H1 (cell line): ENCODE data around the gene HEPACAM. TPM values are rescaled to one million over a fixed set of nuclear protein-coding genes. Genes with fewer than 3 reads are reported as not detected.
A peak's percentile ranks its signal among the peaks of the same experiment; 100 is the strongest.

Experiments
- CTCF ChIA-PET: fragments of 300-600 bp; sonication (Branson Sonifier 250); formaldehyde crosslinking; loops from one replicate; lab custom pipeline; 2021; ENCODE audit not compliant: partially characterized antibody; lab: Charles Lee
- POLR2A ChIA-PET: fragments of 300-600 bp; sonication (Branson Sonifier 250); formaldehyde crosslinking; loops from one replicate; lab custom pipeline; 2021; ENCODE audit warnings: inconsistent platforms; ENCODE audit not compliant: partially characterized antibody; lab: Charles Lee
- DNase-seq, 2 experiments: peaks; one replicate each; pipeline versions ENCODE4 v3.0.0 to v3.0.0-alpha.2; 2010 to 2022; ENCODE audit warnings: low spot score in 2 of 2, low read depth in 1 of 2, mixed read lengths in 1 of 2
- FAIRE-seq: peaks from 2 replicates; lab custom pipeline; 2011; peaks lifted over from hg19 to GRCh38; lab: Jason Lieb, UNC
- H2AFZ ChIP-seq: 2 replicates; pipeline ENCODE4 v1.8.1; 2012; ENCODE audit warnings: low read length, inconsistent platforms
- H2AK5ac ChIP-seq: 2 replicates; pipeline ENCODE4 v1.6.1; 2013; ENCODE audit warnings: low read depth, low read length
- H2BK120ac ChIP-seq: replicated peaks from 2 replicates; pipeline ENCODE3; 2013; ENCODE audit warnings: low read depth, low read length, inconsistent platforms
- H2BK12ac ChIP-seq: 2 replicates; pipeline ENCODE4 v1.6.1; 2013; ENCODE audit warnings: low read depth, low read length
- H2BK15ac ChIP-seq: 2 replicates; pipeline ENCODE4 v1.6.1; 2013; ENCODE audit warnings: low read length
- H2BK20ac ChIP-seq: 2 replicates; pipeline ENCODE4 v1.6.1; 2013; ENCODE audit warnings: low read length
- H2BK5ac ChIP-seq: 2 replicates; pipeline ENCODE4 v1.6.1; 2013; ENCODE audit warnings: low read depth, low read length
- H3K14ac ChIP-seq: 2 replicates; pipeline ENCODE4 v1.6.1; 2013; ENCODE audit warnings: inconsistent platforms; ENCODE audit not compliant: insufficient read length
- H3K18ac ChIP-seq: 2 replicates; pipeline ENCODE4 v1.6.1; 2013; ENCODE audit warnings: low read length; ENCODE audit errors: extremely low read depth
- H3K23ac ChIP-seq: 2 replicates; pipeline ENCODE4 v1.6.1; 2013; ENCODE audit warnings: inconsistent platforms; ENCODE audit not compliant: insufficient read length
- H3K23me2 ChIP-seq: 2 replicates; pipeline ENCODE4 v1.6.1; 2013; ENCODE audit warnings: low read depth, low read length
- H3K27ac ChIP-seq: 2 replicates; pipeline ENCODE4 v1.6.1; 2011; ENCODE audit warnings: low read depth, low read length, inconsistent platforms
- H3K27me3 ChIP-seq, 4 experiments: replicated peaks in 1 of 4; 1 replicate in 1 of 4; 2 replicates in 3 of 4; pipeline versions ENCODE4 v1.6.1 to v1.8.1; 2011 to 2013; ENCODE audit warnings: low read length in 3 of 4, mild to moderate bottlenecking in 3 of 4, inconsistent platforms in 2 of 4, mixed read lengths in 2 of 4, moderate library complexity in 1 of 4; ENCODE audit not compliant: control insufficient read depth in 3 of 4, insufficient read depth in 3 of 4; ENCODE audit errors: extremely low read depth in 1 of 4
- H3K36me3 ChIP-seq, 4 experiments: 2 replicates each; pipeline versions ENCODE4 v1.6.1 to v1.8.1; 2011 to 2013; ENCODE audit warnings: mild to moderate bottlenecking in 4 of 4, low read length in 3 of 4, moderate library complexity in 2 of 4, control low read depth in 1 of 4, inconsistent platforms in 1 of 4; ENCODE audit not compliant: insufficient read depth in 4 of 4, control insufficient read depth in 2 of 4
- H3K4ac ChIP-seq: replicated peaks from 2 replicates; pipeline ENCODE3; 2013; ENCODE audit warnings: low read length, low read depth, mixed read lengths, inconsistent platforms; ENCODE audit not compliant: insufficient read length
- H3K4me1 ChIP-seq, 4 experiments: replicated peaks in 1 of 4; 1 replicate in 1 of 4; 2 replicates in 3 of 4; pipeline versions ENCODE4 v1.6.1 to v1.8.1; 2011 to 2013; ENCODE audit warnings: low read length in 3 of 4, inconsistent platforms in 2 of 4, mixed read lengths in 1 of 4; ENCODE audit not compliant: insufficient read depth in 4 of 4, control insufficient read depth in 3 of 4
- H3K4me2 ChIP-seq, 2 experiments: 2 replicates each; pipeline versions ENCODE4 v1.6.1 to v1.8.1; 2011 to 2013; ENCODE audit warnings: low read depth in 2 of 2, low read length in 2 of 2, control low read depth in 1 of 2, inconsistent platforms in 1 of 2, mild to moderate bottlenecking in 1 of 2; ENCODE audit not compliant: insufficient read depth in 1 of 2
- H3K4me3 ChIP-seq, 4 experiments: fragments of 200-600, 300-600 bp in 1 of 4; sonication (generic), shearing (Covaris generic), sonication (Bioruptor Twin) in 1 of 4; 2 replicates each; pipeline versions ENCODE4 v1.5.1 to v1.8.1; 2011 to 2016; ENCODE audit warnings: low read length in 4 of 4, low read depth in 3 of 4, control low read depth in 2 of 4, inconsistent platforms in 2 of 4, mild to moderate bottlenecking in 2 of 4, mixed read lengths in 1 of 4, moderate library complexity in 1 of 4; ENCODE audit not compliant: insufficient read depth in 2 of 4; ENCODE audit errors: extremely low read depth in 1 of 4
- H3K56ac ChIP-seq: replicated peaks from 2 replicates; pipeline ENCODE3; 2013; ENCODE audit warnings: low read depth, mild to moderate bottlenecking, mixed read lengths, low read length, inconsistent platforms; ENCODE audit not compliant: insufficient read length
- H3K79me1 ChIP-seq: 2 replicates; pipeline ENCODE4 v1.6.1; 2013; ENCODE audit warnings: low read depth, low read length, control low read depth
- H3K79me2 ChIP-seq, 2 experiments: 2 replicates each; pipeline versions ENCODE4 v1.6.1 to v1.8.1; 2012 to 2013; ENCODE audit warnings: low read length in 2 of 2, mild to moderate bottlenecking in 2 of 2, inconsistent platforms in 1 of 2; ENCODE audit not compliant: insufficient read depth in 2 of 2, control insufficient read depth in 1 of 2
- H3K9ac ChIP-seq, 4 experiments: replicated peaks in 1 of 4; 1 replicate in 1 of 4; 2 replicates in 3 of 4; pipeline versions ENCODE4 v1.6.1 to v1.8.1; 2011 to 2013; ENCODE audit warnings: low read depth in 3 of 4, low read length in 3 of 4, control low read depth in 2 of 4, mild to moderate bottlenecking in 2 of 4, moderate library complexity in 2 of 4, inconsistent platforms in 1 of 4; ENCODE audit errors: extremely low read depth in 1 of 4
- H3K9me3 ChIP-seq, 2 experiments: 2 replicates each; pipeline versions ENCODE4 v1.6.1 to v1.8.1; 2012 to 2013; ENCODE audit warnings: mild to moderate bottlenecking in 2 of 2, moderate library complexity in 2 of 2, control low read depth in 1 of 2, inconsistent platforms in 1 of 2, low read depth in 1 of 2, low read length in 1 of 2, mixed read lengths in 1 of 2; ENCODE audit not compliant: insufficient read depth in 2 of 2
- H4K20me1 ChIP-seq, 2 experiments: replicated peaks in 1 of 2; 2 replicates each; pipeline versions ENCODE3 to v1.8.1; 2011 to 2013; ENCODE audit warnings: inconsistent platforms in 2 of 2, low read length in 2 of 2, mild to moderate bottlenecking in 1 of 2; ENCODE audit not compliant: insufficient read depth in 2 of 2, control insufficient read depth in 1 of 2
- H4K5ac ChIP-seq: 2 replicates; pipeline ENCODE4 v1.6.1; 2013; ENCODE audit warnings: low read length, low read depth, mixed read lengths, inconsistent platforms; ENCODE audit not compliant: insufficient read length
- H4K8ac ChIP-seq: 2 replicates; pipeline ENCODE4 v1.8.0; 2013; ENCODE audit warnings: mild to moderate bottlenecking, moderate library complexity, low read length, inconsistent platforms; ENCODE audit not compliant: insufficient read depth; ENCODE audit errors: extremely low read depth
- H4K91ac ChIP-seq: replicated peaks from 2 replicates; pipeline ENCODE3; 2013; ENCODE audit warnings: low read length, mixed read lengths, inconsistent platforms; ENCODE audit not compliant: insufficient read length
- RNF2 ChIP-seq: fragments of 200-900, 300-1000 bp; sonication (generic); IDR thresholded peaks from 2 replicates; pipeline ENCODE4 v1.7.1; 2016; ENCODE audit warnings: borderline replicate concordance, low read depth, mild to moderate bottlenecking, antibody characterized with exemption, low read length; ENCODE audit not compliant: poor library complexity, severe bottlenecking; ENCODE audit errors: missing control alignments
- SP1 ChIP-seq: IDR thresholded peaks from 2 replicates; pipeline ENCODE4 v1.6.1; 2011; ENCODE audit warnings: low read depth, low read length
- SP2 ChIP-seq: IDR thresholded peaks from 2 replicates; pipeline ENCODE4 v1.6.1; 2012; ENCODE audit warnings: mild to moderate bottlenecking, low read length, inconsistent platforms
- WGBS, 2 experiments: shearing (Covaris generic) in 1 of 2; methylation state at CpG; one replicate each; pipeline versions ENCODE4 v1.1.6 to v1.1.7; 2013 to 2015; ENCODE audit warnings: low lambda C conversion rate in 2 of 2, mixed read lengths in 2 of 2, inconsistent platforms in 1 of 2, low coverage in 1 of 2, missing lambda C conversion rate in 1 of 2; ENCODE audit not compliant: insufficient replicate concordance in 2 of 2, insufficient coverage in 1 of 2, insufficient read length in 1 of 2; ENCODE audit errors: extremely low coverage in 1 of 2, missing lambda C conversion rate in 1 of 2; 5-methylcytosine and 5-hydroxymethylcytosine counted together
- polyA plus RNA-seq, 7 experiments: library from polyadenylated mRNA; depleted of rRNA in 3 of 7; stranded (reverse) in 5 of 7; unstranded in 2 of 7; fragments of >200 nt in 5 of 7; fragments of 200-250 nt in 2 of 7; gene quantifications; 1 replicate in 5 of 7; 2 replicates in 1 of 7; 4 replicates in 1 of 7; pipeline versions ENCODE4 v1.2.1 to v1.2.3, GENCODE V29; 2011 to 2013; ENCODE audit warnings: missing spikeins in 2 of 7, mixed read lengths in 2 of 7
- total RNA-seq: library from RNA; stranded (reverse); fragmentation: NEBNext Ultra II Directional; extraction: Animal tissue kit (Norgen Biotek cat#: 25700); gene quantifications from 2 replicates; pipeline ENCODE4 v1.2.1, GENCODE V29; 2021

HEPACAM gene
- total and polyA plus RNA-seq, 2 of the 8 experiments (the other 6 are each of a cell fraction or from before 2014, with no cell fraction given) = not detected

DNA sequence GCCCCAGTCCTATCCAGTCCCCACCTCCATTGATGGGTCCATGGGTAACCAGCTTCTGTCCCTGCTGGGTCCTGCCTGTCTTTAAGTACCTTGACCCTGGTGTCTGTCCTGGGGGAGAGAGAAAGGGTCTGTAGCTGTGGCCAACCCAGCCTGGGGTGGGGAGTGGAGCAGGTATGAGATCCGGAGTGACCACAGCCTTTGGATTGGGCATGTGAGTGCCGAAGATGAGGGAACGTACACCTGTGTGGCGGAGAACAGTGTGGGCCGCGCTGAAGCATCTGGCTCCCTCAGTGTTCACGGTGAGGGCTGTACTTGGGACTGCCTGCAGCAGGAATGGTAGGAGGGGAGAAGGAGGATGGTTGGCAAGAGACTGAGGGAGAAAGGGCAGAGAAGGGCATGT, 65.4 kb downstream of the HEPACAM start:
- no peak overlapping the region for H3K56ac ChIP-seq
- peaks cover 61 to 100% (median 93%) of the 10 kb centered on the region in 4 experiments for H3K27me3 ChIP-seq
- FAIRE-seq = no peak
- no peak overlapping the region for H2AFZ ChIP-seq
- no peaks in the 10 kb centered on the region for H3K79me2 ChIP-seq
- H3K4me1 ChIP-seq = peaks cover 0 to 16% (median 10%) of the 10 kb centered on the region in 4 experiments; a peak in 5 of 7 replicates
- no peaks in the 10 kb centered on the region for H3K79me1 ChIP-seq
- no peak overlapping the region for H2BK12ac ChIP-seq
- no peak overlapping the region for H3K23ac ChIP-seq
- no peak overlapping the region for H3K4ac ChIP-seq
- H3K36me3 ChIP-seq = peaks cover 0 to 4% (median 0%) of the 10 kb centered on the region in 4 experiments; a peak in 1 of 8 replicates
- no peak overlapping the region for H3K18ac ChIP-seq
- H2BK15ac ChIP-seq = no peak overlapping the region
- H3K9ac ChIP-seq = no peak overlapping the region
- no peak overlapping the region for H3K4me3 ChIP-seq
- H3K27ac ChIP-seq = no peak overlapping the region
- DNase-seq = no peak
- H4K20me1 ChIP-seq = peaks cover 10 to 18% of the 10 kb centered on the region in 2 experiments
- ChIA-PET POLR2A (no interaction called here), CTCF (interaction anchor here (0.7 to 5.6 kb wide), 5 partner anchors 11 to 133 kb away, joined by 3 to 52 read pairs (median 3); no protein-coding TSS in a partner anchor)
- H3K14ac ChIP-seq = no peak overlapping the region
- no peak overlapping the region; the same call in 1 of the 2 replicates for H4K8ac ChIP-seq
- no peak overlapping the region for H2BK120ac ChIP-seq
- no peak for TF ChIP-seq SP2
- no peak for TF ChIP-seq SP1
- peak; percentile 24 for TF ChIP-seq RNF2
- H3K4me2 ChIP-seq = no peak overlapping the region
- no peaks in the 10 kb centered on the region for H3K9me3 ChIP-seq
- H2AK5ac ChIP-seq = no peak overlapping the region; the same call in 1 of the 2 replicates
- H3K23me2 ChIP-seq = no peaks in the 10 kb centered on the region; the same call in 1 of the 2 replicates
- H2BK5ac ChIP-seq = no peak overlapping the region
- H4K91ac ChIP-seq = no peak overlapping the region
- WGBS, 2 experiments = 86% methylated on average over 7 of the region's 7 CpGs; no CpG with 5 or more reads in 1 of the 2 experiments
- H4K5ac ChIP-seq = no peak overlapping the region
- H2BK20ac ChIP-seq = no peak overlapping the region
